Cardiac fibroblast (primary cell): ENCODE results near the gene EIF4G3.
A peak's percentile ranks its signal among the peaks of the same experiment; 100 is the strongest.

Experiments
- DNase-seq, 2 donors: peaks; one replicate each; pipeline versions ENCODE4 v3.0.0 to v3.0.0-alpha.2; 2010; ENCODE audit warnings: low read depth in 2 of 2
- H3K4me3 ChIP-seq, 2 donors: replicated peaks in 1 of 2; 1 replicate in 1 of 2; 2 replicates in 1 of 2; pipeline ENCODE4 v1.5.1; 2011; ENCODE audit warnings: low read depth in 2 of 2, low read length in 2 of 2, mild to moderate bottlenecking in 2 of 2, moderate library complexity in 1 of 2
- CTCF ChIP-seq: IDR thresholded peaks from one replicate; pipeline ENCODE4 v1.5.1; 2011; ENCODE audit warnings: low read depth, mild to moderate bottlenecking, low read length, inconsistent platforms

EIF4G3 gene

GRCh38 chr1:20786253-20787028 lies 390.3 kb downstream of the EIF4G3 start:
- peak overlapping the region; percentile 87 to 98 for H3K4me3 ChIP-seq
- TF ChIP-seq CTCF, result no peak
- peak; percentile 93 to 97 for DNase-seq

GRCh38 chr1:20785907-20786252 lies 390.8 kb downstream of the EIF4G3 start:
- H3K4me3 ChIP-seq, result peak overlapping the region; percentile 87 to 98
- peak in 1 of 2 donors; percentile 6 for DNase-seq

GRCh38 chr1:20775700-20776099 lies 401.0 kb downstream of the EIF4G3 start:
- TF ChIP-seq CTCF, result no peak
- H3K4me3 ChIP-seq, result no peak overlapping the region
- no peak for DNase-seq

More at GRCh38 chr1:20785907-20786252, 390.8 kb downstream of the EIF4G3 start:
- TF ChIP-seq CTCF, result no peak

GRCh38 chr1:20771780-20772179 lies 404.9 kb downstream of the EIF4G3 start:
- no peak for TF ChIP-seq CTCF
- H3K4me3 ChIP-seq, result no peak overlapping the region
- no peak for DNase-seq

- no peak overlapping the region for H3K4me3 ChIP-seq
- DNase-seq, result no peak
- TF ChIP-seq CTCF, result no peak
Measured at GRCh38 chr1:20770314-20771087, 406.2 kb downstream of the EIF4G3 start.

- TF ChIP-seq CTCF, result no peak
- DNase-seq, result no peak
- no peak overlapping the region for H3K4me3 ChIP-seq
Measured at GRCh38 chr1:20767271-20767670, 409.4 kb downstream of the EIF4G3 start.
